HCT116 (cell line): ENCODE measurements around the gene OSBPL10. TPM values are rescaled to one million over a fixed set of nuclear protein-coding genes. Genes with fewer than 3 reads are reported as not detected.

Experiments used
- ATAC-seq: fragments of 200-7000 bp; cut with Tn5 transposase; 2 replicates; pipeline ENCODE4 v1.9.1; 2020; ENCODE audit warnings: mild to moderate bottlenecking, moderate library complexity
- BruUV-seq: library from RNA; stranded (reverse); fragments of 400-500 nt; replicated peaks from 2 replicates; lab custom pipeline; 2021; lab: Mats Ljungman, UMichigan
- CTCF ChIA-PET: fragments of 300-600 bp; sonication (Branson Sonifier 250); formaldehyde crosslinking; loops from one replicate; lab custom pipeline; 2021; ENCODE audit warnings: antibody characterized with exemption; lab: Charles Lee
- POLR2A ChIA-PET: fragments of 300-600, 350-600 bp; sonication (Branson Sonifier 250); formaldehyde crosslinking; loops from one replicate; lab custom pipeline; 2021; ENCODE audit warnings: antibody characterized with exemption; lab: Charles Lee
- RAD21 ChIA-PET, 2 experiments: fragments of 300-600 bp; sonication (Branson Sonifier 250); formaldehyde crosslinking; loops; one replicate each; lab custom pipeline; 2023; ENCODE audit warnings: low total read pairs in 2 of 2; ENCODE audit not compliant: uncharacterized antibody in 2 of 2, unreplicated experiment in 2 of 2, low non-redundant PET in 1 of 2; lab: Charles Lee
- DNase-seq: peaks from one replicate; pipeline ENCODE4 v3.0.0-alpha.2; 2010; ENCODE audit warnings: low read depth, low spot score
- H2AFZ ChIP-seq: fragments of 200-600 bp; shearing (Covaris generic), sonication (generic); 2 replicates; pipeline ENCODE4 v1.6.1; 2017; ENCODE audit warnings: low read depth, mixed run types, mixed read lengths, antibody characterized with exemption, low read length; ENCODE audit not compliant: poor library complexity, severe bottlenecking
- H3K27ac ChIP-seq: 2 replicates; pipeline ENCODE4 v1.5.1; 2012; ENCODE audit warnings: low read depth, low read length
- H3K27me3 ChIP-seq: fragments of 200-600 bp; sonication (generic); 2 replicates; pipeline ENCODE4 v1.6.1; 2016; ENCODE audit warnings: mixed run types, low read length, mixed read lengths; ENCODE audit not compliant: insufficient read depth
- H3K36me3 ChIP-seq, 2 experiments: fragments of 200-500 bp in 1 of 2; fragments of 200-600 bp in 1 of 2; sonication (Bioruptor generic) in 1 of 2; sonication (generic) in 1 of 2; 2 replicates each; pipeline versions ENCODE4 v1.5.1 to v1.6.1; 2014 to 2016; ENCODE audit warnings: low read length in 2 of 2, inconsistent platforms in 1 of 2, mixed read lengths in 1 of 2, mixed run types in 1 of 2; ENCODE audit not compliant: insufficient read depth in 2 of 2, control insufficient read depth in 1 of 2
- H3K4me1 ChIP-seq, 2 experiments: fragments of 200-600 bp in 1 of 2; sonication (generic) in 1 of 2; 2 replicates each; pipeline versions ENCODE4 v1.5.1 to v1.6.1; 2012 to 2017; ENCODE audit warnings: low read length in 2 of 2, inconsistent platforms in 1 of 2, mild to moderate bottlenecking in 1 of 2, mixed read lengths in 1 of 2, mixed run types in 1 of 2, moderate library complexity in 1 of 2; ENCODE audit not compliant: insufficient read depth in 2 of 2, control insufficient read depth in 1 of 2
- H3K4me2 ChIP-seq: fragments of 200-600 bp; sonication (generic); 2 replicates; pipeline ENCODE4 v1.6.1; 2017; ENCODE audit warnings: mixed run types, low read length, mixed read lengths
- H3K4me3 ChIP-seq, 2 experiments: fragments of 200-600 bp in 1 of 2; sonication (generic) in 1 of 2; replicated peaks in 1 of 2; 2 replicates each; pipeline ENCODE4 v1.5.1; 2011 to 2016; ENCODE audit warnings: low read length in 2 of 2, control low read depth in 1 of 2, low read depth in 1 of 2, mild to moderate bottlenecking in 1 of 2, mixed read lengths in 1 of 2, mixed run types in 1 of 2
- H3K79me2 ChIP-seq: fragments of 200-600 bp; sonication (generic); 2 replicates; pipeline ENCODE4 v1.6.1; 2017; ENCODE audit warnings: mild to moderate bottlenecking, mixed run types, low read length, moderate library complexity, mixed read lengths; ENCODE audit not compliant: insufficient read depth
- H3K9ac ChIP-seq: fragments of 200-600 bp; sonication (generic); 2 replicates; pipeline ENCODE4 v1.6.1; 2016; ENCODE audit warnings: low read length, mixed read lengths
- H3K9me2 ChIP-seq: fragments of 200-600 bp; sonication (generic), shearing (Covaris generic); 2 replicates; pipeline ENCODE4 v1.6.1; 2017; ENCODE audit warnings: mixed run types, mild to moderate bottlenecking, moderate library complexity; ENCODE audit not compliant: insufficient read depth
- H3K9me3 ChIP-seq, 2 experiments: fragments of 200-500 bp in 1 of 2; fragments of 200-600 bp in 1 of 2; sonication (Bioruptor generic) in 1 of 2; sonication (generic) in 1 of 2; 2 replicates each; pipeline ENCODE4 v1.6.1; 2014 to 2017; ENCODE audit warnings: low read length in 2 of 2, mixed read lengths in 2 of 2, inconsistent platforms in 1 of 2, low read depth in 1 of 2, mild to moderate bottlenecking in 1 of 2, mixed run types in 1 of 2, moderate library complexity in 1 of 2; ENCODE audit not compliant: control insufficient read depth in 1 of 2, insufficient read depth in 1 of 2
- H4K20me1 ChIP-seq: fragments of 200-600 bp; sonication (generic), shearing (Covaris generic); 2 replicates; pipeline ENCODE4 v1.6.1; 2017; ENCODE audit warnings: mixed run types, mild to moderate bottlenecking, moderate library complexity; ENCODE audit not compliant: insufficient read depth
- CEBPB ChIP-seq: IDR thresholded peaks from 2 replicates; pipeline ENCODE4 v1.6.1; 2012; ENCODE audit warnings: low read depth
- EZH2 ChIP-seq: fragments of 200-600 bp; sonication (generic); IDR thresholded peaks from 2 replicates; pipeline ENCODE4 v1.6.1; 2017; ENCODE audit warnings: antibody characterized with exemption, mixed run types
- EZH2phosphoT487 ChIP-seq: fragments of 200-600 bp; IDR thresholded peaks from 2 replicates; pipeline ENCODE4 v1.6.1; 2018; ENCODE audit warnings: antibody characterized with exemption, borderline replicate concordance
- FOSL1 ChIP-seq: IDR thresholded peaks from 2 replicates; pipeline ENCODE4 v1.6.1; 2012; ENCODE audit warnings: low read depth
- JUND ChIP-seq: IDR thresholded peaks from 2 replicates; pipeline ENCODE4 v1.6.1; 2012
- MAX ChIP-seq: IDR thresholded peaks from 2 replicates; pipeline ENCODE4 v1.6.1; 2012
- POLR2AphosphoS5 ChIP-seq: IDR thresholded peaks from 2 replicates; pipeline ENCODE4 v1.6.1; 2011; ENCODE audit warnings: mild to moderate bottlenecking, low read depth, low read length, moderate library complexity
- RAD21 ChIP-seq: IDR thresholded peaks from 2 replicates; pipeline ENCODE4 v1.6.1; 2012; ENCODE audit warnings: low read depth, mild to moderate bottlenecking
- REST ChIP-seq: IDR thresholded peaks from 2 replicates; pipeline ENCODE4 v1.6.1; 2012; ENCODE audit warnings: low read depth
- SP1 ChIP-seq: IDR thresholded peaks from 2 replicates; pipeline ENCODE4 v1.6.1; 2012; ENCODE audit warnings: low read depth
- SRF ChIP-seq: IDR thresholded peaks from 2 replicates; pipeline ENCODE4 v1.6.1; 2012; ENCODE audit warnings: low read depth
- TCF7L2 ChIP-seq: IDR thresholded peaks from 2 replicates; pipeline ENCODE4 v1.7.0; 2011; ENCODE audit warnings: borderline replicate concordance, inconsistent platforms; ENCODE audit not compliant: insufficient read depth, insufficient read length; ENCODE audit errors: extremely low read depth
- YY1 ChIP-seq: IDR thresholded peaks from 2 replicates; pipeline ENCODE4 v1.6.1; 2011; ENCODE audit warnings: low read length, low read depth, moderate library complexity, mild to moderate bottlenecking; ENCODE audit not compliant: insufficient replicate concordance; ENCODE audit errors: extremely low read depth
- ZFX ChIP-seq: fragments of 450-650 bp; IDR thresholded peaks from 2 replicates; pipeline ENCODE4 v1.6.1; 2017
- intact Hi-C: fragments of 100-400 bp; cut with micrococcal nuclease; formaldehyde crosslinking; loops from 2 replicates; pipeline ENCODE4 v1.10.0; 2022
- total RNA-seq: library from RNA; stranded (reverse); gene quantifications from one replicate; pipeline ENCODE4 v1.2.1, GENCODE V29; 2021; ENCODE audit not compliant: unreplicated experiment

Gene OSBPL10
- total RNA-seq, 1 experiment from 2014 or later, result 25.8 TPM

- Histone ChIP-seq H3K36me3 (no peaks in the 10 kb centered on the region), H3K4me3 (no peak overlapping the region), H3K9me2 (no peaks in the 10 kb centered on the region), H4K20me1 (no peaks in the 10 kb centered on the region; the same call in 1 of the 2 replicates), H3K9ac (no peak overlapping the region), H3K4me1 (peaks cover 4 to 11% of the 10 kb centered on the region in 2 experiments), H2AFZ (no peak overlapping the region), H3K27me3 (no peaks in the 10 kb centered on the region), H3K79me2 (no peaks in the 10 kb centered on the region), H3K4me2 (no peak overlapping the region), H3K9me3 (no peaks in the 10 kb centered on the region), H3K27ac (no peak overlapping the region)
- ChIA-PET CTCF (no interaction called here), RAD21 (no interaction called here), POLR2A (no interaction called here)
- BruUV-seq, result no TSS peak
- no peak for ATAC-seq
- no peak for DNase-seq
- TF ChIP-seq RAD21 (no peak), EZH2 (no peak), REST (no peak)
- intact Hi-C loops, result no loop called here
Observed at GRCh38 chr3:31733234-31733667, 247.8 kb downstream of the OSBPL10 start.

- Histone ChIP-seq H3K36me3 (no peaks in the 10 kb centered on the region), H3K27me3 (no peaks in the 10 kb centered on the region), H3K27ac (no peak overlapping the region), H3K4me3 (no peak overlapping the region), H3K9me2 (no peaks in the 10 kb centered on the region), H3K4me1 (peaks cover 4 to 11% of the 10 kb centered on the region in 2 experiments), H4K20me1 (no peaks in the 10 kb centered on the region; the same call in 1 of the 2 replicates), H2AFZ (no peak overlapping the region), H3K9ac (no peak overlapping the region), H3K9me3 (no peaks in the 10 kb centered on the region), H3K79me2 (no peaks in the 10 kb centered on the region), H3K4me2 (no peak overlapping the region)
- BruUV-seq, result no TSS peak
- ChIA-PET CTCF (no interaction called here), POLR2A (no interaction called here), RAD21 (no interaction called here)
- DNase-seq, result no peak
- intact Hi-C loops, result no loop called here
- no peak for ATAC-seq
- TF ChIP-seq EZH2phosphoT487, result no peak
- no peak for TF ChIP-seq SRF
- no peak for TF ChIP-seq REST
- no peak for TF ChIP-seq ZFX
- no peak for TF ChIP-seq YY1
- no peak for TF ChIP-seq TCF7L2
- TF ChIP-seq SP1, result no peak
- no peak for TF ChIP-seq POLR2AphosphoS5
- TF ChIP-seq FOSL1, result no peak
- no peak for TF ChIP-seq CEBPB
- TF ChIP-seq JUND, result no peak
- TF ChIP-seq MAX, result no peak
Observed at GRCh38 chr3:31732548-31732947, 248.5 kb downstream of the OSBPL10 start.
